Stimulated activated CD4-positive, alpha-beta T cell treated with anti-CD3 and anti-CD28 coated beads, Interleukin-2, amount 100 ng/mL, for 24 hours (primary cell): ENCODE measurements around the gene TPGS2.
"Not testable (repeated sequence)": the region's sequence is repeated elsewhere in the genome, so short reads cannot be mapped to it uniquely, and the experiment has no call there.

Source experiments
- DNase-seq, 2 donors: peaks; one replicate each; pipeline ENCODE4 v3.0.0-alpha.2; 2020

Gene TPGS2

GRCh38 chr18:36828630-36829361 is at the start of gene TPGS2, which contains the start of gene KIAA1328:
Gene TPGS2 (minus strand): TSS chr18:36829002. CDS start chr18:36828767, 235 bp downstream.
Gene KIAA1328 (plus strand): TSS chr18:36829127. CDS start chr18:36829139, 12 bp downstream.
- peak; percentile 87 to 89 for DNase-seq

GRCh38 chr18:36873826-36874225 is 45.0 kb upstream of the TPGS2 start:
- not testable (repeated sequence) for DNase-seq

- DNase-seq: no peak
Measured at GRCh38 chr18:36872329-36872728, 43.5 kb upstream of the TPGS2 start.

- no peak for DNase-seq
Measured at GRCh38 chr18:36871801-36872200, 43.0 kb upstream of the TPGS2 start.

- DNase-seq: no peak
Measured at GRCh38 chr18:36867056-36867455, 38.3 kb upstream of the TPGS2 start.

- no peak for DNase-seq
Measured at GRCh38 chr18:36862182-36862581, 33.4 kb upstream of the TPGS2 start.

- no peak for DNase-seq
Measured at GRCh38 chr18:36856815-36857214, 28.0 kb upstream of the TPGS2 start.

GRCh38 chr18:36851202-36851590 is 22.4 kb upstream of the TPGS2 start:
- no peak for DNase-seq

GRCh38 chr18:36850527-36851201 is 21.9 kb upstream of the TPGS2 start:
- no peak for DNase-seq

GRCh38 chr18:36849288-36850006 is 20.6 kb upstream of the TPGS2 start:
- no peak for DNase-seq

GRCh38 chr18:36848609-36849008 is 19.8 kb upstream of the TPGS2 start:
- no peak for DNase-seq

GRCh38 chr18:36843784-36844183 is 15.0 kb upstream of the TPGS2 start:
- no peak for DNase-seq

GRCh38 chr18:36843199-36843598 is 14.4 kb upstream of the TPGS2 start:
- DNase-seq: no peak

- DNase-seq: no peak
Measured at GRCh38 chr18:36839835-36840234, 11.0 kb upstream of the TPGS2 start.

GRCh38 chr18:36835927-36836326 is 7.1 kb upstream of the TPGS2 start:
- no peak for DNase-seq

- no peak for DNase-seq
Measured at GRCh38 chr18:36833120-36833519, 4.3 kb upstream of the TPGS2 start.

GRCh38 chr18:36831139-36831538 is 2.3 kb upstream of the TPGS2 start:
- no peak for DNase-seq

GRCh38 chr18:36830158-36830495 is 1.3 kb upstream of the TPGS2 start:
- no peak for DNase-seq

GRCh38 chr18:36829362-36830157 is 758 bp upstream of the TPGS2 start:
- no peak for DNase-seq

- DNase-seq: no peak
Measured at GRCh38 chr18:36828157-36828629, 609 bp downstream of the TPGS2 start.

GRCh38 chr18:36826556-36826955 is 2.2 kb downstream of the TPGS2 start:
- no peak for DNase-seq

GRCh38 chr18:36825526-36825925 is 3.3 kb downstream of the TPGS2 start:
- DNase-seq: no peak

GRCh38 chr18:36821681-36822080 is 7.1 kb downstream of the TPGS2 start:
- DNase-seq: no peak
